SU-DHL-6 (cell line): ENCODE data around the gene RAPGEF4.

Source experiments
- H2AFZ ChIP-seq: fragments of 200-600 bp; sonication (generic); 2 replicates; pipeline ENCODE4 v1.6.1; 2014; ENCODE audit warnings: low read depth, mild to moderate bottlenecking, moderate library complexity, mixed read lengths, antibody characterized with exemption, low read length; ENCODE audit not compliant: severe bottlenecking
- H3F3A ChIP-seq: fragments of 200-600 bp; shearing (Covaris generic); 2 replicates; pipeline ENCODE4 v1.6.0; 2016; ENCODE audit warnings: antibody characterized with exemption, mild to moderate bottlenecking; ENCODE audit not compliant: insufficient read depth
- H3K27ac ChIP-seq: fragments of 200-600 bp; sonication (generic); 2 replicates; pipeline ENCODE4 v1.5.1; 2016; ENCODE audit warnings: low read depth, mild to moderate bottlenecking, low read length, moderate library complexity, mixed read lengths
- H3K27me3 ChIP-seq: fragments of 200-600 bp; sonication (generic), shearing (Covaris generic); 2 replicates; pipeline ENCODE4 v1.6.0; 2014; ENCODE audit warnings: mild to moderate bottlenecking, low read length
- H3K36me3 ChIP-seq: fragments of 200-600 bp; sonication (generic); 2 replicates; pipeline ENCODE4 v1.6.1; 2014; ENCODE audit warnings: mild to moderate bottlenecking, low read length, mixed read lengths
- H3K4me2 ChIP-seq: fragments of 300-600, 200-600 bp; shearing (Covaris generic), sonication (generic); 2 replicates; pipeline ENCODE4 v1.6.0; 2014; ENCODE audit warnings: low read length, low read depth, mild to moderate bottlenecking; ENCODE audit not compliant: poor library complexity, severe bottlenecking
- H3K4me3 ChIP-seq: fragments of 200-600 bp; sonication (generic); 2 replicates; pipeline ENCODE4 v1.5.1; 2014; ENCODE audit warnings: antibody characterized with exemption, low read length, mild to moderate bottlenecking, mixed read lengths; ENCODE audit not compliant: insufficient read depth, poor library complexity, severe bottlenecking
- H3K79me2 ChIP-seq: fragments of 200-600 bp; sonication (generic); 2 replicates; pipeline ENCODE4 v1.6.1; 2014; ENCODE audit warnings: mild to moderate bottlenecking, low read length, moderate library complexity; ENCODE audit not compliant: insufficient read depth
- H3K9ac ChIP-seq: fragments of 200-600 bp; sonication (generic); 2 replicates; pipeline ENCODE4 v1.7.0; 2014; ENCODE audit warnings: mild to moderate bottlenecking, low read length
- H3K9me2 ChIP-seq: fragments of 200-600 bp; sonication (generic); replicated peaks from 2 replicates; pipeline ENCODE4 v1.6.1; 2014; ENCODE audit warnings: low read length; ENCODE audit not compliant: insufficient read depth
- H3K9me3 ChIP-seq: fragments of 200-600 bp; sonication (generic); 2 replicates; pipeline ENCODE4 v1.6.1; 2014; ENCODE audit warnings: low read length, mixed read lengths; ENCODE audit not compliant: insufficient read depth
- H4K20me1 ChIP-seq: fragments of 200-600 bp; sonication (generic); 2 replicates; pipeline ENCODE4 v1.6.1; 2014; ENCODE audit warnings: low read depth, mild to moderate bottlenecking, antibody characterized with exemption, low read length, moderate library complexity, mixed read lengths
- CTCF ChIP-seq: fragments of 200-600 bp; sonication (generic); IDR thresholded peaks from one replicate; pipeline ENCODE4 v1.5.1; 2017; ENCODE audit warnings: antibody characterized with exemption, mild to moderate bottlenecking, low read length, moderate library complexity; ENCODE audit not compliant: insufficient read depth, poor library complexity, severe bottlenecking
- EZH2phosphoT487 ChIP-seq: fragments of 200-600 bp; sonication (generic), shearing (Covaris generic); conservative IDR thresholded peaks from 2 replicates; pipeline ENCODE4 v1.6.1; 2018; ENCODE audit warnings: mild to moderate bottlenecking, antibody characterized with exemption, low read length, moderate library complexity, mixed read lengths

RAPGEF4 gene

GRCh38 chr2:173049831-173050230 is 314.2 kb downstream of the RAPGEF4 start:
- Histone ChIP-seq H4K20me1 (no peaks in the 10 kb centered on the region), H3K79me2 (no peaks in the 10 kb centered on the region), H2AFZ (no peak overlapping the region), H3F3A (no peaks in the 10 kb centered on the region), H3K4me3 (no peak overlapping the region), H3K27me3 (no peaks in the 10 kb centered on the region), H3K36me3 (no peaks in the 10 kb centered on the region), H3K9me2 (no peaks in the 10 kb centered on the region; the same call in 1 of the 2 replicates), H3K4me2 (no peak overlapping the region), H3K9ac (no peak overlapping the region), H3K27ac (no peak overlapping the region), H3K9me3 (no peaks in the 10 kb centered on the region)
- TF ChIP-seq EZH2phosphoT487 (no peak), CTCF (no peak)

- no peak for TF ChIP-seq CTCF
- TF ChIP-seq EZH2phosphoT487 = no peak
- Histone ChIP-seq H2AFZ (no peak overlapping the region), H3K27me3 (no peaks in the 10 kb centered on the region), H3K79me2 (no peaks in the 10 kb centered on the region), H3F3A (no peaks in the 10 kb centered on the region), H3K4me2 (no peak overlapping the region), H3K27ac (no peak overlapping the region), H4K20me1 (no peaks in the 10 kb centered on the region), H3K9me2 (no peaks in the 10 kb centered on the region; the same call in 1 of the 2 replicates), H3K4me3 (no peak overlapping the region), H3K9ac (no peak overlapping the region), H3K9me3 (no peaks in the 10 kb centered on the region), H3K36me3 (no peaks in the 10 kb centered on the region)
Observed at GRCh38 chr2:173050684-173051083, 315.0 kb downstream of the RAPGEF4 start.

- Histone ChIP-seq H3K4me3 (no peak overlapping the region), H3K4me2 (no peak overlapping the region), H3F3A (no peaks in the 10 kb centered on the region), H3K79me2 (no peaks in the 10 kb centered on the region), H3K36me3 (no peaks in the 10 kb centered on the region), H3K27ac (no peak overlapping the region), H4K20me1 (no peaks in the 10 kb centered on the region), H3K9me3 (no peaks in the 10 kb centered on the region), H2AFZ (no peak overlapping the region), H3K9me2 (no peaks in the 10 kb centered on the region; the same call in 1 of the 2 replicates), H3K9ac (no peak overlapping the region), H3K27me3 (no peaks in the 10 kb centered on the region)
- TF ChIP-seq CTCF (no peak), EZH2phosphoT487 (no peak)
Observed at GRCh38 chr2:173051463-173052215, 316.0 kb downstream of the RAPGEF4 start.
